GM13977 (cell line): ENCODE data around the gene NUDT3.

Experiments
- DNase-seq: peaks from one replicate; pipeline ENCODE4 v3.0.0; 2012; ENCODE audit warnings: low spot score
- CTCF ChIP-seq: IDR thresholded peaks from 2 replicates; pipeline ENCODE4 v1.5.1; 2012; ENCODE audit warnings: mild to moderate bottlenecking, control low read depth; ENCODE audit not compliant: insufficient read depth; ENCODE audit errors: extremely low read depth, missing control alignments
- in situ Hi-C: fragments of 300-500 bp; cut with MboI; formaldehyde crosslinking; loops from one replicate; pipeline ENCODE4 v1.12.0; 2022; ENCODE audit warnings: low sequenced_read_pairs, low pct_unique_long_range_greater_than_20kb, mixed read lengths, inconsistent platforms; ENCODE audit not compliant: unreplicated experiment

Gene NUDT3

GRCh38 chr6:34352305-34352937 is 40.0 kb downstream of the NUDT3 start:
- DNase-seq: no peak
- no peak for TF ChIP-seq CTCF
- in situ Hi-C loops: no loop called here

GRCh38 chr6:34350934-34351217 is 41.6 kb downstream of the NUDT3 start:
- no peak for TF ChIP-seq CTCF
- no peak for DNase-seq
- in situ Hi-C loops: no loop called here

- in situ Hi-C loops: no loop called here
- no peak for DNase-seq
- TF ChIP-seq CTCF: no peak
Observed at GRCh38 chr6:34350137-34350933, 42.1 kb downstream of the NUDT3 start.

GRCh38 chr6:34349211-34349610 is 43.3 kb downstream of the NUDT3 start:
- TF ChIP-seq CTCF: no peak
- DNase-seq: no peak
- in situ Hi-C loops: no loop called here

- in situ Hi-C loops: no loop called here
Observed at GRCh38 chr6:34347303-34347702, 45.2 kb downstream of the NUDT3 start.

More at GRCh38 chr6:34347303-34347702, 45.2 kb downstream of the NUDT3 start:
- TF ChIP-seq CTCF: no peak
- DNase-seq: no peak
